HG03432 (cell line): ENCODE results near the gene LIMCH1.
"Not testable (repeated sequence)": the region's sequence is repeated elsewhere in the genome, so short reads cannot be mapped to it uniquely, and the experiment has no call there.

ENCODE experiments used
- ATAC-seq: cut with Tn5 transposase; IDR thresholded peaks from one replicate; pipeline ENCODE4 v1.9.1; 2021; ENCODE audit warnings: mild to moderate bottlenecking, moderate library complexity; ENCODE audit not compliant: unreplicated experiment

Gene LIMCH1

GRCh38 chr4:41638866-41639265, 100.9 kb downstream of the LIMCH1 start:
- ATAC-seq: no peak

GRCh38 chr4:41639291-41639690, 101.3 kb downstream of the LIMCH1 start:
- ATAC-seq: no peak

- ATAC-seq: no peak
These were observed 102.9 kb downstream of the LIMCH1 start for GRCh38 chr4:41640906-41641305.

- ATAC-seq: not testable (repeated sequence)
These were observed 104.8 kb downstream of the LIMCH1 start for GRCh38 chr4:41642746-41643145.

- no peak for ATAC-seq
These were observed 105.4 kb downstream of the LIMCH1 start for GRCh38 chr4:41643331-41643730.

GRCh38 chr4:41644288-41644914, 106.4 kb downstream of the LIMCH1 start:
- ATAC-seq: no peak

GRCh38 chr4:41644915-41645295, 106.9 kb downstream of the LIMCH1 start:
- no peak for ATAC-seq

GRCh38 chr4:41645728-41646390, 107.9 kb downstream of the LIMCH1 start:
- no peak for ATAC-seq

- no peak for ATAC-seq
These were observed 108.9 kb downstream of the LIMCH1 start for GRCh38 chr4:41646862-41647261.

- ATAC-seq: no peak
These were observed 109.4 kb downstream of the LIMCH1 start for GRCh38 chr4:41647383-41647782.

GRCh38 chr4:41651150-41651549, 113.2 kb downstream of the LIMCH1 start:
- ATAC-seq: not testable (repeated sequence)

- ATAC-seq: no peak
These were observed 115.0 kb downstream of the LIMCH1 start for GRCh38 chr4:41652971-41653370.

GRCh38 chr4:41653523-41653922, 115.6 kb downstream of the LIMCH1 start:
- ATAC-seq: no peak

GRCh38 chr4:41655177-41655576, 117.2 kb downstream of the LIMCH1 start:
- ATAC-seq: no peak

GRCh38 chr4:41656106-41656505, 118.1 kb downstream of the LIMCH1 start:
- ATAC-seq: no peak

- ATAC-seq: no peak
These were observed 118.9 kb downstream of the LIMCH1 start for GRCh38 chr4:41656572-41657520.

- no peak for ATAC-seq
These were observed 119.6 kb downstream of the LIMCH1 start for GRCh38 chr4:41657561-41657960.

GRCh38 chr4:41658163-41658562, 120.2 kb downstream of the LIMCH1 start:
- ATAC-seq: no peak

- ATAC-seq: no peak
These were observed 122.4 kb downstream of the LIMCH1 start for GRCh38 chr4:41660352-41660751.

GRCh38 chr4:41661442-41662076, 123.6 kb downstream of the LIMCH1 start:
- peak; percentile 45 for ATAC-seq

- ATAC-seq: no peak
These were observed 127.8 kb downstream of the LIMCH1 start for GRCh38 chr4:41665636-41666207.
